HG02759 (cell line): ENCODE measurements around the gene TMEFF2.

ENCODE experiments used
- ATAC-seq: cut with Tn5 transposase; IDR thresholded peaks from one replicate; pipeline ENCODE4 v1.9.1; 2021; ENCODE audit warnings: mild to moderate bottlenecking, moderate library complexity; ENCODE audit not compliant: unreplicated experiment

The TMEFF2 gene

DNA sequence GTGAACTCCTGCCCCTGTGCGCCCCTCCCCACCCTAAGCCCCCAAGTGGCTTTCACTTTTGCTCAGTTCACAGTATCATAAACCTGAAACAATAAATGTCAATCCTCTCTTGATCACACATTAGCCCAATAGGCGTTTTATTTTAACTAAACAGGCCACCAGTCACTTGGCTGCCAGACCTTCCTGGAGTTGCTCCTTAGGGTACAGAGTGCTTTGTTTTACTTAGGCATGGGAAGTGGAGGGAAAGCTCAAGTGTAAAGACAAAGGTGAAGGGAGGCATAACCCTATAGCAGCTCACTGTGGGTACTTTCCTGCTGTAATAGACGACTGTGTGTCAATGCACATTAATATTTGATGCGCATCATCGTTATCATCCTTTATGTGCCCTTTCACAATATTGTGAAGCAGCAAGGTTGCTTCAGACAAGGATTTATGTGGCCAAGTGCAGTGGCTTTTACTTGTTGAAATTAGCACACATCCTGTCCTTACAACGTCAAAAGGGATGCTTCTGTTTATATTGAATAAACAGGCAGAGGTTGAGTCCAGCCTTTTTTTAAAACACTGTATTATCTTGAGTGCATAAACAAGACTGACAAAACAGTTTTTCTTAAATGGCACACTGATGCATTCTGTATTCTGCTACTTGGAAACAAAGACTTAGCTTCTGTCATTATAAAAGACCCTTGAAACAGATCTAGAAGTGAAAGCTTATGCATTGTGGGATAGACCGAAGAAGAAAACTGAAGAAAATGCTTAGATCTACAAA lies 168.5 kb downstream of the TMEFF2 start:
- no peak for ATAC-seq

GRCh38 chr2:192025637-192026036 lies 169.1 kb downstream of the TMEFF2 start:
- ATAC-seq, result no peak

GRCh38 chr2:192023006-192023405 lies 171.7 kb downstream of the TMEFF2 start:
- no peak for ATAC-seq

DNA sequence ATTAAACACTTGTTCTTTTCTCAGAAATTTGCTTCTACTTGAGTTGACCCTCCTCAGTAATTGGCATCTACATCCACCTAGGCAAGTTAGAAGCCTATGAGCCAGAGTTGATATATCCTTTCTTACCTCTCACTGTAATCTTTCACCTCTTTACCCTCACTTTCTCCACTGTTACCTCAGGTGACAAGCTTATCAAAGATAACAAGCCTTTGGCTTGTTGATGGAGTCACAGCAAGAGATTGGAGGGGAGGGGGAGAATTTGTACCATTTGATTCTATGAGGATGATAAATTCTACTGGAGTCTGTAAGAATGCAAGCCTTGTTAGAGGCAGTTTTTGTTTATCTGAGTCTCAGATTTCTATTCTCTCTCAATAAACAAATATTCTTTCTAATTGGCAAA lies 176.9 kb downstream of the TMEFF2 start:
- ATAC-seq, result no peak

GRCh38 chr2:192016265-192016664 lies 178.5 kb downstream of the TMEFF2 start:
- no peak for ATAC-seq

- ATAC-seq, result no peak
These were observed 181.5 kb downstream of the TMEFF2 start for GRCh38 chr2:192013211-192013610.

GRCh38 chr2:192011196-192011595 lies 183.5 kb downstream of the TMEFF2 start:
- no peak for ATAC-seq

- no peak for ATAC-seq
These were observed 184.7 kb downstream of the TMEFF2 start for GRCh38 chr2:192010073-192010472.

GRCh38 chr2:192007581-192008228 lies 187.0 kb downstream of the TMEFF2 start:
- no peak for ATAC-seq

GRCh38 chr2:192005211-192005610 lies 189.5 kb downstream of the TMEFF2 start:
- ATAC-seq, result no peak

- ATAC-seq, result peak; percentile 70
These were observed 190.4 kb downstream of the TMEFF2 start for GRCh38 chr2:192004188-192004963.

DNA sequence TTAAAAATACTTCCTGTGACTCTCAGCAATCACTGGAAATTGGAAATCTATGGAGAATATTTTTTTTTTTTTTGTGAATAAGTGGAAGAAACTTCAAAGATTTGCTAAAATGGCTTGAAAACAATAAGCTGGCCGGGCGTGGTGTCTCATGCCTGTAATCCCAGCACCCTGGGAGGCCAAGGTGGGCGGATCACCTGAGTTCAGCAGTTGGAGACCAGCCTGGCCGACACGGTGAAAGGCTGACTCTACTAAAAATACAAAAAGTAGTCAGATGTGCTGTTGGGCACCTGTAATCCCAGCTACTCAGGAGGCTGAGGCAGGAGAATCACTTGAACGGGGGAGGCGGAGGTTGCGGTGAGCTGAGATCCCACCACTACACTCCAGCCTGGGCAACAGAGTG lies 192.3 kb downstream of the TMEFF2 start:
- no peak for ATAC-seq

- ATAC-seq, result no peak
These were observed 194.3 kb downstream of the TMEFF2 start for GRCh38 chr2:192000196-192000980.

DNA sequence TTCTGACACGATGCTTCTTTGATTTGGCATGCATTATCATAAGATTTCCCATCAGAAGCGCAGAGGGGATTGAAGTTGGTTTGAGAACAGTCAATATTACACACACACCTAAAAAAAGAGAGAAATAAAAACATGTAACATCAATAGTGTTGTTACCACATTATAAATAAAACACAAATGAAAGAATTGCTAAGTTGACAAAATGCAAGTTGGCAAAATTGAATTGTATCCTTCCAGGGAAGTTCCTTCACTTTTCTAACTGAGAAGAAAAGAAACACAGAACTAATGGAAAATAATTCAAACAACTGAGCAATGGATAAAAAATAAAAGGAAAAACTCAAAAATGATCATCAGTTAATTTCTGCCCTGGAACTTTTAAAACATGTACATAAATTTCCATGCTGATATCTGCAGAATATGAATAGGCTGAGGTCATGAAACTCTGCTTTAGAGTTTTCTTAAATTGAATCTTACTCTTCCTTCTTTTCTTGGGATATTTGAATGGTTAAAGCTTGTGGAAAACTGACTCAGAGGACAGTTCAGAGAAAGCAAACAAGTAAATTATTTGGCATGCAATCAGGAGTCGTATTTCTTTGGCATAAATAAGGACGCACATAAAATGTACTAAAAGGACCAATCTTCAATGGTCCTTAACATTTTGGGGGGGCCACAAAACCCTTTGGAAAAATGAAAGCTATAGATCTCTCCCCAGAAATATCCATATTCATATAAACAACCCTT lies 195.5 kb downstream of the TMEFF2 start:
- ATAC-seq, result no peak

DNA sequence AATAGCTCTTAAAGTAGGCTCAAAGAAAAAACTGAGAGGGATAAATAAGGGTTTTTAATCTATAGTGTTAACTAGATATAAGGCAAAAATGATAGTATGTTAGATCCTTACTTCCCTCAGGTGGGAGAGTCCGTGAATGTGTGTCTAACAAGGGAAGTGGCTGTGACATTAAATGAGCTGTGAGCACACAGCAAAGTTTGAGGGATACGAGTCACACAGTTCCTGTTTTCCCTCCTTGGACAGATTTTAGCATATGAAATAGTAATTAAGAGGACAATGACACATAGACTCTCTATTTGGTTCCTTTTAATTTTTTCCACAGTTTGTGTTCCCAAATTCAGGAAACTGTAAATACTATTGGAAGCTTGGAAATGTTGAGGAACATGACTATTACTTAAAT lies 199.4 kb downstream of the TMEFF2 start:
- ATAC-seq, result no peak

- ATAC-seq, result no peak
These were observed 200.0 kb downstream of the TMEFF2 start for GRCh38 chr2:191994749-191995148.

- ATAC-seq, result no peak
These were observed 203.3 kb downstream of the TMEFF2 start for GRCh38 chr2:191991442-191991841.

GRCh38 chr2:191985740-191986139 lies 209.0 kb downstream of the TMEFF2 start:
- no peak for ATAC-seq

GRCh38 chr2:191983591-191983990 lies 211.1 kb downstream of the TMEFF2 start:
- no peak for ATAC-seq

DNA sequence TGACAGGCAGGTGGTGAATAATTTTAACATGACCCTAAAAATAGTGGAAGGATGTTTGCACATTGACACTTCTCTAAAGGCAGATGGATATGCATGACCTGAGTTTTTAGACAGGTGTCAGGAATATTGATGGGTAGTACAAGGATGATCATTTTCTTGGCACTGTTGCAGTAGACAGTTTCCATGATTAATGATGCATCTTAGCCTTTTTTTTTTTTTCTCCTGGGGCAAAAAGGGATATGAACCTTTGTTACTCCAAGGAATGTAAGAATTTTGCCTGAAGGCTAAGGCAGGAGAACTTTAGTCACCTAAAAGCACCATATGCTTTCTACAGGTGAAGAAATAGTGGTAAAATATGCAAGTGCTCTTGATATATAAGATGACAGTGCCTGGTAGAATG lies 211.5 kb downstream of the TMEFF2 start:
- no peak for ATAC-seq
